Right lobe of liver (tissue), 6 donors: ENCODE measurements around the gene GALNT14. TPM values are rescaled to one million over a fixed set of nuclear protein-coding genes. Genes with fewer than 3 reads are reported as not detected.

ENCODE experiments used
- ATAC-seq, 4 donors: fragments of 200-7000 bp; cut with Tn5 transposase; one replicate each; pipeline ENCODE4 v1.9.1; 2020; ENCODE audit warnings: mild to moderate bottlenecking in 4 of 4, moderate library complexity in 4 of 4
- DNase-seq, 3 donors: peaks; one replicate each; pipeline ENCODE4 v3.0.0-alpha.2; 2020
- H3K27ac ChIP-seq, 3 donors: fragments of 200-600 bp; one replicate each; pipeline ENCODE4 v1.8.0; 2022
- H3K27me3 ChIP-seq, 2 donors: fragments of 200-600 bp; one replicate each; pipeline ENCODE4 v1.8.0; 2022
- H3K36me3 ChIP-seq, 4 donors: fragments of 200-600 bp; sonication (generic) in 1 of 4; one replicate each; pipeline versions ENCODE4 v1.5.1 to v1.8.0; 2017 to 2022; ENCODE audit warnings: control low read depth in 1 of 4
- H3K4me1 ChIP-seq, 4 donors: fragments of 200-600 bp; sonication (generic) in 1 of 4; one replicate each; pipeline versions ENCODE4 v1.5.1 to v1.8.0; 2017 to 2022; ENCODE audit warnings: control low read depth in 1 of 4
- H3K4me3 ChIP-seq, 3 donors: fragments of 200-600 bp; one replicate each; pipeline ENCODE4 v1.8.0; 2022
- H3K9me3 ChIP-seq, 4 donors: fragments of 200-600 bp; sonication (generic) in 1 of 4; one replicate each; pipeline versions ENCODE4 v1.5.1 to v1.8.0; 2017 to 2022; ENCODE audit warnings: control low read depth in 1 of 4
- CTCF ChIP-seq, 4 donors: fragments of 200-600 bp in 3 of 4; fragments of 450-650 bp in 1 of 4; IDR thresholded peaks; one replicate each; pipeline versions ENCODE4 v1.5.1 to v1.8.0; 2016 to 2022; ENCODE audit warnings: antibody characterized with exemption in 4 of 4, mild to moderate bottlenecking in 2 of 4
- POLR2A ChIP-seq: fragments of 450-650 bp; IDR thresholded peaks from one replicate; pipeline ENCODE4 v1.6.1; 2017; ENCODE audit warnings: antibody characterized with exemption, mild to moderate bottlenecking
- WGBS: methylation state at CpG from one replicate; pipeline ENCODE4 v1.1.6; 2018; ENCODE audit warnings: low coverage, low lambda C conversion rate; ENCODE audit not compliant: insufficient coverage; ENCODE audit errors: missing lambda C conversion rate; 5-methylcytosine and 5-hydroxymethylcytosine counted together
- intact Hi-C, 2 donors: fragments of 100-400 bp; cut with DNase I; formaldehyde crosslinking; loops; one replicate each; pipeline versions ENCODE4 v1.11.2 to v1.14.1; 2022
- total RNA-seq, 6 experiments: library from RNA; depleted of rRNA in 2 of 6; stranded (reverse); fragments of >200 nt in 2 of 6; fragmentation: NEBNext Ultra II Directional in 3 of 6; extraction: Animal tissue kit (Norgen Biotek cat#: 25700) in 3 of 6; gene quantifications; one replicate each; pipeline versions ENCODE4 v1.1.0 to v1.2.4, GENCODE V29; 2016 to 2023
- donor health status: DM: no; HTN: yes; CAD: no.
- donor health status: DM: no; HTN: no; CAD: no.
- donor health status: DM: no; HTN: no; CAD: no.
- donor health status: DM: no; HTN: yes; CAD: no.
- donor health status: DM: no; HTN: yes; CAD: no.

The GALNT14 gene
- total RNA-seq, 6 experiments from 2014 or later, result 0.37 to 2.8 (median 1.0) TPM

- H3K9me3 ChIP-seq, result no peaks in the 10 kb centered on the region
- H3K27ac ChIP-seq, result no peak overlapping the region
- intact Hi-C loops, result no loop called here
- ATAC-seq (no peak), DNase-seq (no peak)
- 61% methylated on average over 2 of the region's 2 CpGs for WGBS
- H3K36me3 ChIP-seq, result no peaks in the 10 kb centered on the region
- no peaks in the 10 kb centered on the region for H3K4me1 ChIP-seq
- no peaks in the 10 kb centered on the region for H3K27me3 ChIP-seq
- no peak overlapping the region for H3K4me3 ChIP-seq
- TF ChIP-seq CTCF (IDR thresholded peaks at IDR 0.05) (no peak), POLR2A (no peak)
Measured at GRCh38 chr2:30872797-30873196, 265.4 kb downstream of the GALNT14 start.

- H3K4me3 ChIP-seq, result no peak overlapping the region
- H3K9me3 ChIP-seq, result no peaks in the 10 kb centered on the region
- no peaks in the 10 kb centered on the region for H3K27me3 ChIP-seq
- intact Hi-C loops, result no loop called here
- TF ChIP-seq POLR2A (no peak), CTCF (IDR thresholded peaks at IDR 0.05) (no peak)
- WGBS, result 26% methylated on average over 6 of the region's 6 CpGs
- no peaks in the 10 kb centered on the region for H3K4me1 ChIP-seq
- H3K36me3 ChIP-seq, result no peaks in the 10 kb centered on the region
- no peak overlapping the region for H3K27ac ChIP-seq
- no peak for ATAC-seq
- DNase-seq, result no peak
Measured at GRCh38 chr2:30871980-30872789, 266.1 kb downstream of the GALNT14 start.

- Histone ChIP-seq H3K27me3 (no peaks in the 10 kb centered on the region), H3K9me3 (no peaks in the 10 kb centered on the region), H3K27ac (no peak overlapping the region), H3K4me1 (no peaks in the 10 kb centered on the region), H3K4me3 (no peak overlapping the region), H3K36me3 (no peaks in the 10 kb centered on the region)
- intact Hi-C loops, result no loop called here
- TF ChIP-seq CTCF (IDR thresholded peaks at IDR 0.05) (no peak), POLR2A (no peak)
- DNase-seq, result no peak
- WGBS, result 66% methylated on average over 3 of the region's 3 CpGs
- ATAC-seq, result no peak
Measured at GRCh38 chr2:30871440-30871839, 266.8 kb downstream of the GALNT14 start.

GRCh38 chr2:30869988-30870387, 268.3 kb downstream of the GALNT14 start:
- H3K27me3 ChIP-seq, result no peaks in the 10 kb centered on the region
- no peaks in the 10 kb centered on the region for H3K36me3 ChIP-seq
- no peak for DNase-seq
- H3K4me3 ChIP-seq, result no peak overlapping the region
- H3K9me3 ChIP-seq, result no peaks in the 10 kb centered on the region
- no peak for ATAC-seq
- intact Hi-C loops, result loop anchor here (10.0 kb wide), 2 partner anchors 135 to 155 kb away; no protein-coding TSS in a partner anchor
- no peak for TF ChIP-seq CTCF (IDR thresholded peaks at IDR 0.05)
- no peak for TF ChIP-seq POLR2A
- WGBS, result 90% methylated on average over 1 of the region's 1 CpG
- no peak overlapping the region for H3K27ac ChIP-seq
- H3K4me1 ChIP-seq, result no peaks in the 10 kb centered on the region
